Measurements from ENCODE around the gene RUFY3. TPM values are rescaled to one million over a fixed set of nuclear protein-coding genes. Genes with fewer than 3 reads are reported as not detected.

Gene RUFY3
- total RNA-seq, 1 experiment from 2014 or later, result 48.0 TPM

DNA sequence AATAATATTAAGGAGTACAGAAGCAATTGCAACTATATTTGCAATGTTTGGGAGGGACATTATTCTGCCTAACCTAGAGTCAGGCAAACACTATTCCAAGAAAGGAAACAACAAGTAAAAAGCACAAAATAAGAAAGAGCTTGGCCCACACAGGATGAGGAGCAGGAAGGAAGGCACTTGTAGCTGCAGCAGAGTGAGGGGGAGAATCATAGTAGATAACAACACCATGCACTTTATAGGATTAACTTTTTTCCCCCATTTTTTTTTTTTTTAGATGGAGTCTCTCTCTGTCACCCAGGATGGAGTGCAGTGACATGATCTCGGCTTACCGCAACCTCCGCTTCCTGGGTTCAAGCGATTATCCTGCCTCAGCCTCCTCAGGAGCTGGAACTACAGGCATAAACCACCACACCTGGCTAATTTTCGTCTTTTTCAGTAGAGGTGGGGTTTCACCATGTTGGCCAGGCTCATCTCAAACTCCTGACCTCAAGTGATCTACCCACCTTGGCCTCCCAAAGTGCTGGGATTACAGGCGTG is 45.1 kb upstream of the RUFY3 start:
- H3K27ac Mint-ChIP-seq, result no peak overlapping the region

More for the DNA sequence above, 45.1 kb upstream of the RUFY3 start:
- H3K27ac ChIP-seq (ENCODE audit: insufficient read length, low read depth, low read length), result no peak overlapping the region
- H2AK5ac ChIP-seq (ENCODE audit: insufficient read length, low read length), result no peak overlapping the region
- Mint-ChIP-seq H3K4me3 (no peak overlapping the region), H3K27me3 (ENCODE audit: low read depth) (no peaks in the 10 kb centered on the region; the same call in 1 of the 2 replicates), H3K4me1 (no peaks in the 10 kb centered on the region), H3K36me3 (ENCODE audit: insufficient read depth in 1 of 3, low read depth in 3 of 3) (no peaks in the 10 kb centered on the region), H3K9me3 (no peaks in the 10 kb centered on the region)
- H2AFZ ChIP-seq (ENCODE audit: low read length), result no peak overlapping the region
- H3K4me1 ChIP-seq (ENCODE audit: insufficient read depth, low read length), result no peaks in the 10 kb centered on the region
- no peak overlapping the region for H4K91ac ChIP-seq (ENCODE audit: insufficient read length, low read depth, low read length)
- no peak overlapping the region for H3T11ph ChIP-seq (ENCODE audit: low read length)
- no peaks in the 10 kb centered on the region for H4K20me1 ChIP-seq (ENCODE audit: control insufficient read depth, insufficient read depth, insufficient read length)
- no peak overlapping the region for H3K4ac ChIP-seq (ENCODE audit: low read depth, low read length)
- no peak overlapping the region for H2BK12ac ChIP-seq (ENCODE audit: insufficient read length, low read depth, low read length)
- no peak overlapping the region for H3K56ac ChIP-seq (ENCODE audit: insufficient read length, low read depth, low read length)
- H3K23me2 ChIP-seq (ENCODE audit: insufficient read length, low read depth, low read length, poor library complexity, severe bottlenecking), result no peaks in the 10 kb centered on the region
- H3K79me2 ChIP-seq (ENCODE audit: insufficient read depth, low read length), result no peaks in the 10 kb centered on the region
- H4K5ac ChIP-seq (ENCODE audit: insufficient read length, low read depth, low read length), result no peak overlapping the region
- H3K79me1 ChIP-seq (ENCODE audit: insufficient read depth, low read depth, low read length, poor library complexity, severe bottlenecking), result no peaks in the 10 kb centered on the region
- H2BK120ac ChIP-seq (ENCODE audit: low read depth, low read length, poor library complexity, severe bottlenecking), result no peak overlapping the region
- H3K4me2 ChIP-seq (ENCODE audit: insufficient read depth, insufficient read length, low read length), result no peak overlapping the region
- H3K14ac ChIP-seq (ENCODE audit: insufficient read depth, low read length), result no peak overlapping the region
- H3K27me3 ChIP-seq (ENCODE audit: insufficient read depth, low read length), result no peaks in the 10 kb centered on the region
- H4K8ac ChIP-seq (replicated peaks; ENCODE audit: insufficient read length, low read depth, low read length), result no peak overlapping the region
- H3K18ac ChIP-seq (ENCODE audit: insufficient read length, low read depth, low read length), result no peak overlapping the region
- TF ChIP-seq, protein P1, sequence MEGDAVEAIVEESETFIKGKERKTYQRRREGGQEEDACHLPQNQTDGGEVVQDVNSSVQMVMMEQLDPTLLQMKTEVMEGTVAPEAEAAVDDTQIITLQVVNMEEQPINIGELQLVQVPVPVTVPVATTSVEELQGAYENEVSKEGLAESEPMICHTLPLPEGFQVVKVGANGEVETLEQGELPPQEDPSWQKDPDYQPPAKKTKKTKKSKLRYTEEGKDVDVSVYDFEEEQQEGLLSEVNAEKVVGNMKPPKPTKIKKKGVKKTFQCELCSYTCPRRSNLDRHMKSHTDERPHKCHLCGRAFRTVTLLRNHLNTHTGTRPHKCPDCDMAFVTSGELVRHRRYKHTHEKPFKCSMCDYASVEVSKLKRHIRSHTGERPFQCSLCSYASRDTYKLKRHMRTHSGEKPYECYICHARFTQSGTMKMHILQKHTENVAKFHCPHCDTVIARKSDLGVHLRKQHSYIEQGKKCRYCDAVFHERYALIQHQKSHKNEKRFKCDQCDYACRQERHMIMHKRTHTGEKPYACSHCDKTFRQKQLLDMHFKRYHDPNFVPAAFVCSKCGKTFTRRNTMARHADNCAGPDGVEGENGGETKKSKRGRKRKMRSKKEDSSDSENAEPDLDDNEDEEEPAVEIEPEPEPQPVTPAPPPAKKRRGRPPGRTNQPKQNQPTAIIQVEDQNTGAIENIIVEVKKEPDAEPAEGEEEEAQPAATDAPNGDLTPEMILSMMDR (conservative IDR thresholded peaks at IDR 0.05), result no peak
- no peak overlapping the region for H3K9ac ChIP-seq (ENCODE audit: extremely low read depth, insufficient read length, low read length)
- no peaks in the 10 kb centered on the region for H3K9me3 ChIP-seq (ENCODE audit: control insufficient read depth, low read depth, low read length)
- H3K23ac ChIP-seq (ENCODE audit: insufficient read length, low read depth, low read length), result no peak overlapping the region
- H2BK15ac ChIP-seq (ENCODE audit: low read depth, low read length), result no peak overlapping the region
- no peak overlapping the region for H2BK20ac ChIP-seq (ENCODE audit: low read depth, low read length, poor library complexity, severe bottlenecking)
- no peak overlapping the region for H2BK5ac ChIP-seq (ENCODE audit: insufficient read length, low read length)
- no peak for DNase-seq
- WGBS (ENCODE audit: extremely low coverage, insufficient read length, low lambda C conversion rate), result no CpG with 5 or more reads among the region's 6 CpGs

Measured in H9 (cell line).